HCT116 (cell line): Measurements from ENCODE around the gene TCEA2. TPM values are rescaled to one million over a fixed set of nuclear protein-coding genes. Genes with fewer than 3 reads are reported as not detected.

Source experiments
- ATAC-seq: fragments of 200-7000 bp; cut with Tn5 transposase; 2 replicates; pipeline ENCODE4 v1.9.1; 2020; ENCODE audit warnings: mild to moderate bottlenecking, moderate library complexity
- BruUV-seq: library from RNA; stranded (reverse); fragments of 400-500 nt; replicated peaks from 2 replicates; lab custom pipeline; 2021; lab: Mats Ljungman, UMichigan
- CTCF ChIA-PET: fragments of 300-600 bp; sonication (Branson Sonifier 250); formaldehyde crosslinking; loops from one replicate; lab custom pipeline; 2021; ENCODE audit warnings: antibody characterized with exemption; lab: Charles Lee
- POLR2A ChIA-PET: fragments of 300-600, 350-600 bp; sonication (Branson Sonifier 250); formaldehyde crosslinking; loops from one replicate; lab custom pipeline; 2021; ENCODE audit warnings: antibody characterized with exemption; lab: Charles Lee
- RAD21 ChIA-PET, 2 experiments: fragments of 300-600 bp; sonication (Branson Sonifier 250); formaldehyde crosslinking; loops; one replicate each; lab custom pipeline; 2023; ENCODE audit warnings: low total read pairs in 2 of 2; ENCODE audit not compliant: uncharacterized antibody in 2 of 2, unreplicated experiment in 2 of 2, low non-redundant PET in 1 of 2; lab: Charles Lee
- DNase-seq: peaks from one replicate; pipeline ENCODE4 v3.0.0-alpha.2; 2010; ENCODE audit warnings: low read depth, low spot score
- H2AFZ ChIP-seq: fragments of 200-600 bp; shearing (Covaris generic), sonication (generic); 2 replicates; pipeline ENCODE4 v1.6.1; 2017; ENCODE audit warnings: low read depth, mixed run types, mixed read lengths, antibody characterized with exemption, low read length; ENCODE audit not compliant: poor library complexity, severe bottlenecking
- H3K27ac ChIP-seq: 2 replicates; pipeline ENCODE4 v1.5.1; 2012; ENCODE audit warnings: low read depth, low read length
- H3K27me3 ChIP-seq: fragments of 200-600 bp; sonication (generic); 2 replicates; pipeline ENCODE4 v1.6.1; 2016; ENCODE audit warnings: mixed run types, low read length, mixed read lengths; ENCODE audit not compliant: insufficient read depth
- H3K36me3 ChIP-seq, 2 experiments: fragments of 200-500 bp in 1 of 2; fragments of 200-600 bp in 1 of 2; sonication (Bioruptor generic) in 1 of 2; sonication (generic) in 1 of 2; 2 replicates each; pipeline versions ENCODE4 v1.5.1 to v1.6.1; 2014 to 2016; ENCODE audit warnings: low read length in 2 of 2, inconsistent platforms in 1 of 2, mixed read lengths in 1 of 2, mixed run types in 1 of 2; ENCODE audit not compliant: insufficient read depth in 2 of 2, control insufficient read depth in 1 of 2
- H3K4me1 ChIP-seq, 2 experiments: fragments of 200-600 bp in 1 of 2; sonication (generic) in 1 of 2; 2 replicates each; pipeline versions ENCODE4 v1.5.1 to v1.6.1; 2012 to 2017; ENCODE audit warnings: low read length in 2 of 2, inconsistent platforms in 1 of 2, mild to moderate bottlenecking in 1 of 2, mixed read lengths in 1 of 2, mixed run types in 1 of 2, moderate library complexity in 1 of 2; ENCODE audit not compliant: insufficient read depth in 2 of 2, control insufficient read depth in 1 of 2
- H3K4me2 ChIP-seq: fragments of 200-600 bp; sonication (generic); 2 replicates; pipeline ENCODE4 v1.6.1; 2017; ENCODE audit warnings: mixed run types, low read length, mixed read lengths
- H3K4me3 ChIP-seq, 2 experiments: fragments of 200-600 bp in 1 of 2; sonication (generic) in 1 of 2; replicated peaks in 1 of 2; 2 replicates each; pipeline ENCODE4 v1.5.1; 2011 to 2016; ENCODE audit warnings: low read length in 2 of 2, control low read depth in 1 of 2, low read depth in 1 of 2, mild to moderate bottlenecking in 1 of 2, mixed read lengths in 1 of 2, mixed run types in 1 of 2
- H3K79me2 ChIP-seq: fragments of 200-600 bp; sonication (generic); 2 replicates; pipeline ENCODE4 v1.6.1; 2017; ENCODE audit warnings: mild to moderate bottlenecking, mixed run types, low read length, moderate library complexity, mixed read lengths; ENCODE audit not compliant: insufficient read depth
- H3K9ac ChIP-seq: fragments of 200-600 bp; sonication (generic); 2 replicates; pipeline ENCODE4 v1.6.1; 2016; ENCODE audit warnings: low read length, mixed read lengths
- H3K9me2 ChIP-seq: fragments of 200-600 bp; sonication (generic), shearing (Covaris generic); 2 replicates; pipeline ENCODE4 v1.6.1; 2017; ENCODE audit warnings: mixed run types, mild to moderate bottlenecking, moderate library complexity; ENCODE audit not compliant: insufficient read depth
- H3K9me3 ChIP-seq, 2 experiments: fragments of 200-500 bp in 1 of 2; fragments of 200-600 bp in 1 of 2; sonication (Bioruptor generic) in 1 of 2; sonication (generic) in 1 of 2; 2 replicates each; pipeline ENCODE4 v1.6.1; 2014 to 2017; ENCODE audit warnings: low read length in 2 of 2, mixed read lengths in 2 of 2, inconsistent platforms in 1 of 2, low read depth in 1 of 2, mild to moderate bottlenecking in 1 of 2, mixed run types in 1 of 2, moderate library complexity in 1 of 2; ENCODE audit not compliant: control insufficient read depth in 1 of 2, insufficient read depth in 1 of 2
- H4K20me1 ChIP-seq: fragments of 200-600 bp; sonication (generic), shearing (Covaris generic); 2 replicates; pipeline ENCODE4 v1.6.1; 2017; ENCODE audit warnings: mixed run types, mild to moderate bottlenecking, moderate library complexity; ENCODE audit not compliant: insufficient read depth
- ATF3 ChIP-seq: IDR thresholded peaks from 2 replicates; pipeline ENCODE4 v1.6.1; 2012
- CBX3 ChIP-seq: IDR thresholded peaks from 2 replicates; pipeline ENCODE4 v1.6.1; 2012; ENCODE audit warnings: low read depth
- CTCF ChIP-seq, 3 experiments: fragments of 200-600 bp in 1 of 3; sonication (generic) in 1 of 3; IDR thresholded peaks in 2 of 3; conservative IDR thresholded peaks in 1 of 3; 2 replicates each; pipeline ENCODE4 v1.5.1; 2012 to 2017; ENCODE audit warnings: low read depth in 2 of 3, low read length in 2 of 3, antibody characterized with exemption in 1 of 3, borderline replicate concordance in 1 of 3, control low read depth in 1 of 3, mild to moderate bottlenecking in 1 of 3, mixed read lengths in 1 of 3, mixed run types in 1 of 3, moderate library complexity in 1 of 3; ENCODE audit not compliant: insufficient read depth in 1 of 3
- EGR1 ChIP-seq: IDR thresholded peaks from 2 replicates; pipeline ENCODE4 v1.6.1; 2012; ENCODE audit warnings: low read depth
- ELF1 ChIP-seq: IDR thresholded peaks from 2 replicates; pipeline ENCODE4 v1.6.1; 2012; ENCODE audit warnings: low read depth, borderline replicate concordance
- EZH2 ChIP-seq: fragments of 200-600 bp; sonication (generic); IDR thresholded peaks from 2 replicates; pipeline ENCODE4 v1.6.1; 2017; ENCODE audit warnings: antibody characterized with exemption, mixed run types
- EZH2phosphoT487 ChIP-seq: fragments of 200-600 bp; IDR thresholded peaks from 2 replicates; pipeline ENCODE4 v1.6.1; 2018; ENCODE audit warnings: antibody characterized with exemption, borderline replicate concordance
- FOSL1 ChIP-seq: IDR thresholded peaks from 2 replicates; pipeline ENCODE4 v1.6.1; 2012; ENCODE audit warnings: low read depth
- JUND ChIP-seq: IDR thresholded peaks from 2 replicates; pipeline ENCODE4 v1.6.1; 2012
- POLR2AphosphoS5 ChIP-seq: IDR thresholded peaks from 2 replicates; pipeline ENCODE4 v1.6.1; 2011; ENCODE audit warnings: mild to moderate bottlenecking, low read depth, low read length, moderate library complexity
- REST ChIP-seq: IDR thresholded peaks from 2 replicates; pipeline ENCODE4 v1.6.1; 2012; ENCODE audit warnings: low read depth
- SP1 ChIP-seq: IDR thresholded peaks from 2 replicates; pipeline ENCODE4 v1.6.1; 2012; ENCODE audit warnings: low read depth
- YY1 ChIP-seq: IDR thresholded peaks from 2 replicates; pipeline ENCODE4 v1.6.1; 2011; ENCODE audit warnings: low read length, low read depth, moderate library complexity, mild to moderate bottlenecking; ENCODE audit not compliant: insufficient replicate concordance; ENCODE audit errors: extremely low read depth
- ZBTB33 ChIP-seq: IDR thresholded peaks from 2 replicates; pipeline ENCODE4 v1.6.1; 2011; ENCODE audit warnings: mild to moderate bottlenecking, low read length, moderate library complexity; ENCODE audit not compliant: insufficient replicate concordance; ENCODE audit errors: extremely low read depth
- ZFX ChIP-seq: fragments of 450-650 bp; IDR thresholded peaks from 2 replicates; pipeline ENCODE4 v1.6.1; 2017
- ZNF274 ChIP-seq: fragments of 200-500 bp; sonication (Bioruptor generic); IDR thresholded peaks from 2 replicates; pipeline ENCODE4 v1.6.1; 2014; ENCODE audit warnings: mild to moderate bottlenecking, low read depth, low read length, inconsistent platforms
- intact Hi-C: fragments of 100-400 bp; cut with micrococcal nuclease; formaldehyde crosslinking; loops from 2 replicates; pipeline ENCODE4 v1.10.0; 2022
- total RNA-seq: library from RNA; stranded (reverse); gene quantifications from one replicate; pipeline ENCODE4 v1.2.1, GENCODE V29; 2021; ENCODE audit not compliant: unreplicated experiment

The TCEA2 gene
- total RNA-seq, 1 experiment from 2014 or later: 29.7 TPM

- no peaks in the 10 kb centered on the region for H4K20me1 ChIP-seq
- TF ChIP-seq JUND (no peak), REST (no peak), ZFX (no peak), ATF3 (no peak), EZH2 (no peak), CBX3 (no peak), FOSL1 (no peak), ELF1 (no peak), ZNF274 (no peak), POLR2AphosphoS5 (no peak), YY1 (no peak), EZH2phosphoT487 (no peak), EGR1 (no peak), SP1 (no peak), ZBTB33 (no peak), CTCF (IDR thresholded peaks at IDR 0.05 in 2 of 3, conservative IDR thresholded peaks at IDR 0.05 in 1 of 3; ENCODE audit: borderline replicate concordance in 1 of 3, insufficient read depth in 1 of 3, low read depth in 2 of 3, low read length in 2 of 3) (no peak)
- no peak overlapping the region for H3K9ac ChIP-seq
- H3K4me3 ChIP-seq: no peak overlapping the region
- ATAC-seq (no peak), DNase-seq (no peak)
- POLR2A ChIA-PET: no interaction called here
- no peaks in the 10 kb centered on the region for H3K9me2 ChIP-seq
- RAD21 ChIA-PET: no interaction called here
- H3K27ac ChIP-seq: no peak overlapping the region
- H3K9me3 ChIP-seq: no peaks in the 10 kb centered on the region
- no peak overlapping the region for H3K4me2 ChIP-seq
- no peaks in the 10 kb centered on the region for H3K27me3 ChIP-seq
- intact Hi-C loops: no loop called here
- H3K36me3 ChIP-seq: no peaks in the 10 kb centered on the region
- CTCF ChIA-PET: no interaction called here
- no TSS peak for BruUV-seq
- H3K4me1 ChIP-seq: no peaks in the 10 kb centered on the region
- H2AFZ ChIP-seq: no peak overlapping the region
- no peaks in the 10 kb centered on the region for H3K79me2 ChIP-seq
Observed at GRCh38 chr20:64112691-64113443, 49.9 kb downstream of the TCEA2 start.
